GM19238 (cell line): ENCODE results near the gene CDKL5.

Experiments
- DNase-seq: peaks from one replicate; pipeline ENCODE4 v3.0.0; 2011; ENCODE audit warnings: low spot score; ENCODE audit not compliant: insufficient read length

CDKL5 gene

DNA sequence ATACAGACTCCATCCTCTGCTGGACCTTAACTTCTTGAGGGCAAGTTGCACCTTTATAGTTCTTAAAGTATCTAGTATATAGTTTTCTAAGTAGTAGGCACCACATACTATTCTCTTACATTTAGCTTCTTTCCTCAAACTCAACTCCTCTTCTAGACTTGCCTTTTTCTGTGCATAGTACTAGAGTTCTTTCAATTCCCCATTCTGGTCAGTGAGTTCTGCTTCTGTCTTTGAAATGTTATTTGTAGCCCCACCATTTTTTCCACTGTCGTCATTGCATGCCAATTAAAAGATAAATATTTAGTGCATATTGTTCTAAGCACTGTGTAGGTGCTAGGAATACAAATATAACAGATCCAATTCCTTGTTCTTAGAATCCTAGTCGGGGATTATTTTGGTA lies 31.6 kb downstream of the CDKL5 start:
- DNase-seq, result no peak

DNA sequence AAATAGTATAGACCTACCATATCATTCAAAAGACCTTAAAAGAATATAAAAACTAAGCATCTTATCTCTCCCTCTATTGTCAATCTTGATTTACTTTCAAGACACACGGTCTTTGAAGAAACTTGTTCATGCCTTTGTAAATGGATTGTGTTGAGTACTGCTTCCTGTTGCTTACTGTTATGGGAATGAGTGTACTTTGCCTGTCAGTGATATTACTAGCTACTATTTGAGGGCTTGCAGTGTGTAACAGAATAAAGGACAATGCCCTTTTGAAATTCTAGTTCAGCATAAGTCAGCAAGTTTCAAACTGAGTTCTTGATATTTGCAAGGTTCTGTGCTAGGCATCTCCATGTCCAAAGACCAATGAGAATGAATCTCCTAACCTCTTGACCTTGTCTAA lies 36.0 kb downstream of the CDKL5 start:
- no peak for DNase-seq

DNA sequence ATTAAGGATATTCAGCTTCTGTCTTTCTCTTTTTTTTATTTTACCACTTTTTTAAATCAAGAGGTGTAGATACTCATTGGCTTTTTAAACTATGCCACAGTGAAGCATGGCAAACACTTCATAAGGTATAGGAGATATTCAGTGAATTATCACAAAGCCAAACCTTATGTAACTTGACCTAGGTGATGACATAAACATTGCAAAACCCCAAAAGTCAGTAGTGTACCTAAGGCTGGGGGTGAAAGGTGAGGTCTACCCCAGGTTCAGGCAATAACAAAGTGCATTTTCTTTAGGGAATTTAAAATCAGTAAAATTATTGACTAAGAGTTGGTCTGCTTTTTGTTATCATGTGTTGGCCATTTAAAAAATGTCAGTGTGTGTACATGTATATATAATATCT lies 39.1 kb downstream of the CDKL5 start:
- no peak for DNase-seq

DNA sequence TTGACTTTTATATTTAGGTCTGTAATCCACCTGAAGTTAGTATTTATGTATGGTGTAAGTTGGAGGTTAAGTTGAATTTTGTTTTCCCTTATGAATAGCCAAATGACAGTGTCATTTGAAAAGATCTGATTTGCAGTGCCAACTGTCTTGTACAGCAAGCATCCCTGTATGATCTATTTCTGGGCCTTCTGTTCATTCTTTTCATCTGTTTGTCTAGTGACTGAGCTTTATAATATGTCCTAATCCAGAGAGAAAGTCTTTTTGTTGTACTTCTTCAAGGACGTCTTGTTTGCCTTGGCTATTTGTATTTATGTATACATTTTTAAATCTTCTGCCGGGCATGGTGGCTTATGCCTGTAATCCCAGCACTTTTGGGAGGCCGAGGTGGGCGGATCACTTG lies 39.6 kb downstream of the CDKL5 start:
- no peak for DNase-seq

DNA sequence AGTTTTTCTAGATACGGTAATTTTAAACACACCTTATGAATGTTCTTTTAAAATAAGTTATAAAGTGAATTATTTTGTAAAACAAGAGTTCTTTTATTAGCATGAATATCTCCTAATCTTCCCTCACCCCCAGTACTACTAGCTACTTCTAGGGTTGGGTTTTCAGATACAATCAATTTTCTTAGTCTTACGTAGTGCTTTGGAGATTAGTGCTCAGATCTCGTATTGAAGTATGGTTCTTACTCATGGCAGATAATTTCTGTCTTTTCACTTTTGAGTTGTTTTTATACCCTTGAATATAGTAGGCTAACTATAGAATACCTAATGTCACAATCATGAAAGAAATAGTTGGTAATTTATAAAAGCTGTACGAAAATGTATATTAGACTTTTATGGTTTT lies 43.2 kb downstream of the CDKL5 start:
- no peak for DNase-seq

DNA sequence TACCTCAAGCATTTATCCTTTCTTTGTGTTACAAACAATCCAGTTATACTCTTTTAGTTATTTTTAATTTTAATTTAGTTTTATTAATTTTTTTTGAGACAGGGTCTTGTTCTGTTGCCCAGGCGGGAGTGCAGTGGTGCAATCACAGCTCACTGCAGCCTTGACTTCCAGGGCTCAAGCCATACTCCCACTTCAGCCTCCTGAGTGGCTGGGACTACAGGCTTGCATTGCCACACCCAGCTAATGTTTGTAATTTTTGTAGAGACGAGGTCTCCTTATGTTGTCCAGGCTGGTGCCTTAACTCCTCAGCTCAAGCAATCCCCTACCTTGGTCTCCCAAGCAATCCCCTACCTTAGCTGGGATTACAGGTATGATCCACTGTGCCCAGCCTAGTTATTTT lies 45.9 kb downstream of the CDKL5 start:
- no peak for DNase-seq

DNA sequence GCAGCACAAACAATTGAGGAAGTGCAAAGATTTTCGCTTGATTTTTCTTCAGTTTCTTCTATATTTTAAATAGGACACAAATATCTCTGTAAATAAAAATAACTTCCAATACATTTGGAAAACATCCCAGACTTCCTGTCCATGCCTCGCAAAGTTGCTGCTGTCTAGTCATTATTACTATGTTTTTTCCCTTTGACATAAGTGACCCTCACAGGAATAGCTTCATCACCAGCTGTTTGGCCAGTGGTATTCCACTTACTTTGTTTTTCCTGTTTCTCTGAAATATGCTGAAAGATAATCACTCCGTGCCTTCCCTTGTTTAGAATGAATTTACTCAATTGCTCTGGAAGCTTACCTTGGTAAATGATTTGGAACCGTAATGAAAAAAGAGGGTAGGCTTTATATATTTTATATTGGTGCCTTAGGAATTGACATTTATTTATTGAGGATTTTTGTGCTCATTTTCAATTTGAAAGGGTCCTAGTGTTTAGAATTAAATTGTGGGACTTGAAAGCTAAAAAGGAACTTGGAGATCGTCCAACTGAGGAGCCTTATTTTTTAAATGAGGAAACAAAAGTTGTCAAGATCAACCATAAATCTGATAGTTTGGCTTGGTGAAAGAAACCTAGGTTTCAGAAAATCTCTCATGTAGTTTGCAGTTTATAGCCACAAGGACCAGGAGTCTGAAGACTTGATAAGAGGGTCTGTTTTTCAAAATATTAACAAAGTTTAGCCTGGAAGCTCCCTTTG lies 65.6 kb downstream of the CDKL5 start:
- no peak for DNase-seq

DNA sequence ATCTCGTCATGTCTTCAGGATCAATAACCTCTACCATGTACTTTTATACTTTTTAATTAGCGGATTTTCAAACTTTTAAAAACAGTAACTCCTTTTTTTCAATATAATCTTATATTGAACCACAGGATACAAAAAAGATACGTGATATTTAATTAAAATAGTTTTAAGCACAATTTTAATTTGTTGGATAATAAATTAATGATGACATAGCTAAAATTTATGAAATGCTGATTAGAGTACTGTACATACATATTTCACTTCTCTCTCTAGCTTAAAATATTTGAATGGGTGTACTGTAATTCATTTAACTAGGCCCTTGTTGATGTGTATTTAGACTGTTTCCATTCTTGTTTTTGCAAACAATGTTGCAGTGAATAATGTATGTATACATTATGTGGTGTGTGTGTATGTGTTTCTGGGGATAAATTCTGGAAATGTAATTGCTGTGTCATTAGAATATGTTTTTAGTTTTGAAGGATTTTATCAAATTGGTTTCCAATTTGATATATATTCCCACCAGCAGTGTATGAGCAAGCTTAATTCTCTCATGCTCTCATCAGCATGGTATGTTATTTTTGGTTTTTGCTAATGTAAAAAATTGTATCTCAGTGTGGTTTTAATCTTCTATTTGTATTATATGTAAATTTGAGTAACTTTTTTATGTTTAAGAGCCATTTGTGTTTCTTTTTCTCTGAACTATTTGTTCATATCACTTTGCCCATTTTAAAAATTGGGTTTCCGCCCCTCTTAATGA lies 66.4 kb downstream of the CDKL5 start:
- DNase-seq, result no peak

DNA sequence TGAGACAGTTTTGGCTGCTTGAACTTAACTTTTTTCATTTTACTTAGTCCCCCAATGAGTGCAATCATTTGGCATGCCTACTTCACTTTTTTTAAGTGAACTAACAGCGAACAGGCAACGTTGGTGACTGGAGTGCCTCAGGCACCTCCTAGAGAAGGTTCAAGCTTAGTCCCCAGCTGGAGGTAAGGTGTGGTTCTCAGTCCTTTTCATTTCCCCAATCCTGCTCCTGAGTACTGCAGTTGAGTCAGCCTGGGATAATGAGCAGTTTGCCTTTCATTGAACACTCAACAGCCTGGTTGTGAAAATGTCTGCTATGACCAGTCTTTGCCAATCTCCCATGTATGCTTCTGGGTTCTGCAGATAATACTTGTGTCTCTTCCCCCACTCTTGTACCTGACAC lies 109.5 kb downstream of the CDKL5 start:
- no peak for DNase-seq

DNA sequence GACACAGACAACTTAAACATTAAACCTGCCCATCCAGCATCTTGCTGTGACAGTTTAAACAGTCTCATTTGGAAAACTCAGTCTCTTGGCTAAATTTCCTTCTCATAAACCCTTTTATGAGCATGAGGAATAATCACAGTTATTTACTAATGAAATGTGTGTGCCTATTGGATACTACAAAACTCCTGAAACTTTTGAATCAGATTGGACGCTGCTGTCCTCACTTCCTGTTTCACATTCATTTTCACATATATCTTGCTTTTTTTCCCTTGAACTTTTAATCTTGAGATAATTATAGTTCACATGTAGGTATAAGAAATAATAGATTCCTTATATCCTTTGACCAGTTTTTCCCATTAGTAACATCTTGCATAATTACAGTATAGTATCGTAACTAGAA lies 111.7 kb downstream of the CDKL5 start:
- no peak for DNase-seq

DNA sequence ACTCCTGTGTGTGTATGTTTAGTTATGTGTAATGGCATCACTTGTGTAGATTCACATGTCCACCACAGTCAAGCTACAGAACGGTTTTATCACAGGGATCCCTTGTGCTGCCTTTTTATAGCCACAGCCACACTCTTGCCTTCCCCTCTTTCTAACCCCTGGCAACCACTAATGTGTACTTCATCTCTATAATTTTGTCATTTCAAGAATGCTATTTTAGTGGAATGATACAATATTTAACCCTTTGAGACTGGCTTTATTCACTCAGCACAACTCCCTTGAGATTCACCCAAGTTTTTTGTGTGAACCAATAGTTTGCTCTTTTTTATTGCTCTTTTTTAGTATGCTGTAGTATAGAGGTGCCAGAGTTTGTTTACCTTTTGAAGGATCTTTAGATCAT lies 112.1 kb downstream of the CDKL5 start:
- no peak for DNase-seq

DNA sequence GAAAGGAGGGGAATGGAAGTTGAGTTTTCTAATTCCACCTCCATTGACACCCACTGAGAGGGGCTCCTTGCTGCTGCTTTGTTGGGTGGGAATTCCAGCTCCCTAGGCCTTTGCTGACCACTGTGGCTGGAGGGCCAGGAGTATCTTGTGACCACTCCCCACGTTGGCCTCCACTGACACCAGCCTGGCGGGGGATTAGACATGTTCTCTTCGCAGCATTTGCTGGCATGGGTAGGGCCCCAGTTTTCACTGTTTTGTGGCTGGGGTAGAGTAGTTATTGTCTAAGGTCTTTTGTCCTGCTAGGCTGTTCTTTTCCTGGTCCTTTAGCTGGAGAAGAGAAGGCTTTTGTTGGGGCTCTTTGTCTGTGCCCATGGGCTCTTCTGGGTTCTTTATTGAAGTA lies 116.7 kb downstream of the CDKL5 start:
- no peak for DNase-seq

DNA sequence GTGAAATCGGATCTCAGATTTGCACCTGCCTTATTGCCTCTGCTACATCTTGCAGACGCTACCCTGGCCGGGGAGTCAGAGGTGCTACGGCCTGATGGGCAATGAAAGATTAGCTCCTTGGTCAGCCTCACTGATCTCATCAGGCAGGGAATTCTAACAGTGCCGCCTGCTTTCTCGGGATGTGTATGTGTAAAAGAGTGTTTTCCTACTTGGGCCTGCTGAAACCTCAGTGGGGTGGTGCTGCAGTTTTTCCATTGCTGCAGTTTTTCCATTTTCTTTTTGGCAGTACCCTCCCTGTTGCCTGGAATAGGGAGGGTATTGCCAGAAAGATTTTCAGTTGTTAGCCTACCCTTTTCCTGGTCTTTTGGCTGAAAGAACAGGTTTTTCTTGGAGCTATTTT lies 117.5 kb downstream of the CDKL5 start:
- no peak for DNase-seq

DNA sequence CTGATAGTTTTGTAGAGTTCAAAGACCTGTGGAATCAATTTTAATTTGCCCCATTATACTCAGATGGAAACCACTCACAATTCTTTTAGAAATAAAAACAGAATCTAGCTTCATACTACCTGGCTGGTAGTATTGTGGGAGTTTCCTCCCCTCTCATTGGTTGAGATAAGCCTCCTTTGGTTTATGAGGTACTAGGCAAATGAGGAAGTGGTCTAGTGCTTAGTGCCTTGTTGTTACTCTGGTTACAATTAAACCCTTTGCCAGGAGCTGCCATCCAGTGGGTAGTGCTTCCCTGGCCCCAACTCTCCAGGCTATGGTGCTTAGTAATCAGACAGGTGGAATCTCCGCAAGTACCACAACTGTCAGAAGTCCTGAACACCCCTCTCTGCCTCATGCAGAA lies 118.3 kb downstream of the CDKL5 start:
- DNase-seq, result no peak

DNA sequence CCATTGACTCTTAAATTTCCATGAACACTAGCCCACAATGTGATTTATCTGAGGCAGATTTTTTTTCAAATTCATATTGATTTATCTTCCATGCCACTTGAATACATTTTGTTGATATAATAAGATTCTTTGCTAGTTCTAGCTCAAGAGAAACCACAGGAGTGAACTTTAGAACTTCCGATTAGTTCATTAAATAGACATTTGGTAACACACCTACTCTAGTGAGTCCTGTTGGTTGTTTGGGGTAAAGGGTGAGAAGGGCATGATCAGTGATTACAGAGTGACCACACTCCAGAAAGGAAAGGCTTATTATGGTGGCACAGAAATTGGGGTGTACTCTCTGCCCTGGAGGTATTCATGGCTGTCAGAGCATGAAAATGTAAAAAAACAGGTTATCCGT lies 120.4 kb downstream of the CDKL5 start:
- no peak for DNase-seq

DNA sequence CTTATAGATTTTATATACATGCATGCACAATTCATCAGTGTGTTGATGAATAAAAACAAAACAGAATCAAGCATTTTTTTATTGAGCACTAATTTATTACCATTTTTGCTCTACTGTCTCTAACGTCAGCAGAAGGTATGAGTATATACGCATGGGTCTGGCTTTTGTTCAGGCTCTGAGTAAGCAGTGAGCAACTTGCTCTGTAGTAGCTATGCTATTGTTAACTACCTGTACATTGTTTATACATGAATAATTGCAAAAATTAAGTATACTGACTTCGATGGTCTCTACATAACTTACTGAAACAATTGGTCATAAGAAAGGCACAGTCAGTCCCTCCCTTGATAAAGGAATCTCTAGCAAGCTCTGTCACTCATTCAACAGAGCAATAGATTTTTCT lies 123.6 kb downstream of the CDKL5 start:
- DNase-seq, result no peak

DNA sequence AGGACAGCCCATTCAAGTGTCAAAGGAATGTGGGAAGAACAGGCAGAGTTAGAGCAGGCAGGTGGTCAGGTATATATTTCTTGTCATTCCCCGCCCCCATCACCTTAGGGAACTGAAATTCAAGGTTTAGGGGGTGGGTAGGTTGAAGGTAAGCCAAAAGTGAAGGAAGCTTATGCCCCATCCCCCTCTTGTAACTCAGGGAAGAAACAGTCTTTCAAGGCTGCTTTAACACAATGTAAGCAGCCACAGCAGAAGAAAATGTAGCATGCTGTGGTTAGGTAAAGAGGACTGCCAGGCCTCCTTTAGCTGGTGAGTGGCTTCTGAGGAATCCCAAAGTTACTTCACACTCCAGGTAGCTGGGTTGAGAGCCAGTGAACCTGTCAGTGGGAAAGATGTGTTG lies 124.2 kb downstream of the CDKL5 start:
- no peak for DNase-seq

DNA sequence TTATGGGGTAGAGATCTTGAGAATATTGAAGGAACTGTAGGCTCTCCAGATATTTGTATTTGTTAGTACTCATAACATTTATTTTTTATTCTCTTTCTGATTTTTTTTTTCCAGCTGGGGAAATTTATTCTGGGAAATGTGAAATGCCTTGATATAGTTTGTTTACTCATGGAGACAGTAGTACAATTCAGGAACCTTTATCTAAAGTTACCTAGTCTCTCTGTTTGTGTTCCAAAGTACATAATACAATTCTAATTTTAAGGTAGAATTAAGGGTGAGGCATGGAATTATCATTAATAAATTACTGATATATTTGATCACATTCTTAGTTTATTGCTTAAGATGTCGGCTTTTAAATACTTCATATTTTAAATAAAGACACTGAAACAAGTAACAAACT lies 132.5 kb downstream of the CDKL5 start:
- no peak for DNase-seq

DNA sequence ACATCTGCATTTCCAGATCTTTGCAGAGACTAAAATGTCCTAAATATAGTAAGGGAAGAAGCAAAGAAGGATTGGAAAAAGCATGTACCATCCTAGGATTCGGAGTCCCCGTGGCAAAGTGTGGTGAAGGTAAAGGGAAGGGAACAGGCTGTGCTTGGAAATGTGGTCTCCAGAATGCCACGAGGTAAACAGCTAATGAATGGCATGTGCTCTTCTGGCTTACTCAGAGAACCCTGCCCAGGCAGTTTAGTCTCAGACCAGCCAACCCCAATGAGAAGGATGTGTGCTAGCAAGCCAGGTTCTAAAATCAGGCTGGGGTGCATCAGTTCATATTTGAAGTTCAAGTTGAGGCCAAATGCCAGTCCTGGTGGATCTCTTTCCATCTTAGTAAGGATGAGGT lies 133.4 kb downstream of the CDKL5 start:
- no peak for DNase-seq

DNA sequence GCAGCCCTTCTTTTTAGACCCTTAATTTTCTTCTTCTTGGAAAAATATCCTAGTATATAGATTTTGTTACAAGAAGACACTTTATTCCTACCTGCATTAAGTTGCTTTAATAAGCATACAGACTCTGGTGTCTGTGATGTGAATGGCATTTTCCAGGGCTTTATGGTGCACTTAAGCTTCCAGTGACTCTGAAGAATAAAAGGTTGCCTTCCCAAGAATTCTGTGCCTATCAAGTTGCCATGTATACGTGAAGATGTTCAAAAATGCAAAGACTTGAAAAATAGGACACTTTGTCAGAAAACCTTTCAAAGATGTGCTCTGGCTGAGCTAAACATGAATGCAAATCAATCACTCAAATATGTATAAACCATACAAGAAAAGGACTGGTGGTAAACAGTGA lies 135.6 kb downstream of the CDKL5 start:
- no peak for DNase-seq

DNA sequence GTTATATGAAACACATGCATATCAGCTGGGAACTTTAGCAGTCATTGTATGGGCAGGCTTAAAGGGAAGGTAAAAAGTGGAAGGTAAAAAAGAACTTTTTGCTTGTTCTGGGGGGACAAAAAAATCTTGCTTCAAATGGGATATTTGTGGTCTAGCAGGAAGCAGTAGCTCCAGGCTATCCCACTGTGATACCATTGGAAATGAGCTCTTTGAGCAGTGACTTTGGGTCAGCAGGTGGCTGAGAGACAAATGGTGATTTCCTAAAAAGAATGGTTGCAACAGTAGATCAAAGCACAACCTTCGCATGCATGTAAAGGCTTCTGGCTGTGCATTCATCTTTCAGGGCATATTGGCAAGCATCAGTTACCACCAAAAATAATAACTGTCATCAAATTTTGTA lies 140.3 kb downstream of the CDKL5 start:
- no peak for DNase-seq

DNA sequence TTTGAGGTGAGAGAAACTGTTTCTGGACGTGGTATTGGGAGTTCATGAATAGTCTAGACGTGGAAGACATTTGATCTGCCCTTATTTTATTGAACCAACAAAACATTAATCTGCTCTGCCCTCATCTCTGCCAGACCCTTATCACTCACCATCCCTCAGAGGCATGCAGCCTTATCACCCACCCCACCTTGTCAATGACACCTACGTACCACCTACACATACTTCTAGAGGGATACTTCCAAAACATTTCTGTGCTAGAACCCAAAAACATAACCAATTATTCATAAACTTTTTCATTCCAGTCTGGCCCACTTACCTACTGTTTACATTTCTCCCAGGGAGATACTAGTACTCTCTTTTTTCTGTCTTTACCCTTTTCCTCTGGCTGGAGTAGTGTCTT lies 141.3 kb downstream of the CDKL5 start:
- DNase-seq, result no peak

DNA sequence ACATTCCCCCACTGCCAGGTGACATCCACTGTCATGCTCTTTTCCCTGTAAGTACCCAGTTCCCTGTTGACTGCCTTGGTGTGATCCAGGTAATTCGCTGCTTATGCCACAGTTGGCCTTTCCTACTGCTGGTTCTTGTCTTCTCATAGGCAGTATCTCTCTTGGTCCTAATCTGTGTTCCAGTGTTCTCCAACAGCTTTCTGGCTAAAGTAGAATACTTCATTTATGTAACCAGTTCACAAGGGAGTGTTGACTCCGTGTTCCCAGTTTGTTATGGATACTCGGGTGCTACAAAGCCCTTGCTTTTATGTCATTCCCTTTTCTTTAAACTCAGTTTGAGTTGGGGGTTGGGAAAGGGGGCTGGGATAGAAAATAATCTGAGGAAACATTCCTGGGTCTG lies 148.1 kb downstream of the CDKL5 start:
- no peak for DNase-seq
